Peyer's patch (tissue), 4 donors: ENCODE data around the gene GALNT2.

Source experiments
- CTCF ChIP-seq, 6 experiments: fragments of 450-650 bp in 4 of 6; fragments of 200-600 bp in 2 of 6; sonication (generic) in 1 of 6; IDR thresholded peaks; one replicate each; pipeline ENCODE4 v1.5.1; 2017 to 2019; ENCODE audit warnings: antibody characterized with exemption in 6 of 6, mild to moderate bottlenecking in 3 of 6, moderate library complexity in 1 of 6
- POLR2A ChIP-seq, 2 donors: fragments of 450-650 bp; IDR thresholded peaks; one replicate each; pipeline ENCODE4 v1.5.1; 2017; ENCODE audit warnings: antibody characterized with exemption in 2 of 2, mild to moderate bottlenecking in 2 of 2, moderate library complexity in 2 of 2

- TF ChIP-seq CTCF (IDR thresholded peaks at IDR 0.05) = no peak
- no peak for TF ChIP-seq POLR2A (IDR thresholded peaks at IDR 0.05)
Measured at GRCh38 chr1:230216896-230217295, 149.9 kb downstream of the GALNT2 start.
